IMR-90 (cell line): ENCODE results near the gene PAPPA. TPM values are rescaled to one million over a fixed set of nuclear protein-coding genes. Genes with fewer than 3 reads are reported as not detected.

Source experiments
- ATAC-seq: fragments of 200-7000 bp; cut with Tn5 transposase; 2 replicates; pipeline ENCODE4 v1.9.1; 2020; ENCODE audit warnings: low read depth, mild to moderate bottlenecking, moderate library complexity
- BruUV-seq: library from RNA; stranded (reverse); fragments of 400-500 nt; replicated peaks from 2 replicates; lab custom pipeline; 2021; lab: Mats Ljungman, UMichigan
- CTCF ChIA-PET: fragments of 300-600 bp; formaldehyde crosslinking; extraction: SDS; loops from one replicate; lab custom pipeline; 2021; ENCODE audit warnings: antibody characterized with exemption; lab: Yijun Ruan, JAX
- POLR2A ChIA-PET: fragments of 300-600 bp; sonication (Branson Sonifier 250); formaldehyde crosslinking; loops from one replicate; lab custom pipeline; 2022; ENCODE audit warnings: antibody characterized with exemption; ENCODE audit not compliant: unreplicated experiment; lab: Charles Lee
- DNase-seq: peaks from one replicate; pipeline ENCODE4 v3.0.0; 2013
- H2AFZ ChIP-seq: replicated peaks from 2 replicates; pipeline ENCODE3; 2013; ENCODE audit warnings: low read length, mild to moderate bottlenecking; ENCODE audit not compliant: poor library complexity
- H2AK5ac ChIP-seq: 2 replicates; pipeline ENCODE4 v1.6.1; 2013; ENCODE audit warnings: low read depth, low read length, inconsistent platforms
- H2AK9ac ChIP-seq: replicated peaks from 2 replicates; pipeline ENCODE3; 2013; ENCODE audit warnings: mild to moderate bottlenecking, low read depth, low read length, moderate library complexity; ENCODE audit not compliant: poor library complexity
- H2BK120ac ChIP-seq: 2 replicates; pipeline ENCODE4 v1.6.1; 2013; ENCODE audit warnings: low read depth, low read length, inconsistent platforms
- H2BK15ac ChIP-seq: 3 replicates; pipeline ENCODE4 v1.6.1; 2013; ENCODE audit warnings: low read depth, low read length, inconsistent platforms
- H2BK20ac ChIP-seq: 2 replicates; pipeline ENCODE4 v1.6.1; 2013; ENCODE audit warnings: low read depth, mild to moderate bottlenecking, inconsistent platforms, low read length, moderate library complexity
- H2BK5ac ChIP-seq: 2 replicates; pipeline ENCODE4 v1.6.1; 2013; ENCODE audit warnings: mild to moderate bottlenecking, low read depth, low read length, inconsistent platforms; ENCODE audit not compliant: poor library complexity, severe bottlenecking
- H3K14ac ChIP-seq: replicated peaks from 2 replicates; pipeline ENCODE4 v1.6.1; 2013; ENCODE audit warnings: low read depth, low read length, inconsistent platforms
- H3K18ac ChIP-seq: 2 replicates; pipeline ENCODE4 v1.6.1; 2013; ENCODE audit warnings: low read depth, low read length, control low read depth
- H3K23ac ChIP-seq: 2 replicates; pipeline ENCODE4 v1.6.1; 2013; ENCODE audit warnings: low read depth, low read length, inconsistent platforms
- H3K27ac ChIP-seq: 2 replicates; pipeline ENCODE4 v1.5.1; 2013; ENCODE audit warnings: mild to moderate bottlenecking, control low read depth, low read length; ENCODE audit not compliant: insufficient read depth
- H3K27me3 ChIP-seq: 2 replicates; pipeline ENCODE4 v1.6.1; 2013; ENCODE audit warnings: low read length; ENCODE audit not compliant: control insufficient read depth, insufficient read depth
- H3K36me3 ChIP-seq: 2 replicates; pipeline ENCODE4 v1.6.1; 2013; ENCODE audit warnings: low read length, mixed read lengths; ENCODE audit not compliant: control insufficient read depth, insufficient read depth
- H3K4ac ChIP-seq: 2 replicates; pipeline ENCODE4 v1.6.1; 2013; ENCODE audit warnings: low read depth, low read length, inconsistent platforms
- H3K4me1 ChIP-seq: 2 replicates; pipeline ENCODE4 v1.6.1; 2013; ENCODE audit warnings: low read length, mixed read lengths; ENCODE audit not compliant: control insufficient read depth, insufficient read depth
- H3K4me2 ChIP-seq: 2 replicates; pipeline ENCODE4 v1.6.1; 2013; ENCODE audit warnings: low read depth, mild to moderate bottlenecking, control low read depth, low read length, moderate library complexity
- H3K4me3 ChIP-seq: 2 replicates; pipeline ENCODE4 v1.5.1; 2013; ENCODE audit warnings: low read depth, mild to moderate bottlenecking, control low read depth, low read length, moderate library complexity; ENCODE audit not compliant: insufficient read depth
- H3K56ac ChIP-seq: 2 replicates; pipeline ENCODE4 v1.6.1; 2013; ENCODE audit warnings: low read length, inconsistent platforms; ENCODE audit not compliant: insufficient read depth; ENCODE audit errors: extremely low read depth
- H3K79me1 ChIP-seq, 2 experiments: 2 replicates each; pipeline ENCODE4 v1.6.1; 2013; ENCODE audit warnings: low read length in 2 of 2, inconsistent platforms in 1 of 2, low read depth in 1 of 2
- H3K9ac ChIP-seq: 2 replicates; pipeline ENCODE4 v1.6.1; 2013; ENCODE audit warnings: low read depth, low read length, control low read depth
- H3K9me1 ChIP-seq: 2 replicates; pipeline ENCODE4 v1.6.1; 2013; ENCODE audit warnings: low read length, inconsistent platforms; ENCODE audit not compliant: insufficient read depth
- H3K9me3 ChIP-seq: 2 replicates; pipeline ENCODE4 v1.6.1; 2013; ENCODE audit warnings: low read length; ENCODE audit not compliant: control insufficient read depth, insufficient read depth
- H4K20me1 ChIP-seq: 2 replicates; pipeline ENCODE4 v1.6.1; 2013; ENCODE audit warnings: low read length, inconsistent platforms; ENCODE audit not compliant: insufficient read depth
- H4K5ac ChIP-seq: 2 replicates; pipeline ENCODE4 v1.6.1; 2013; ENCODE audit warnings: mild to moderate bottlenecking, low read depth, low read length, control low read depth
- H4K8ac ChIP-seq, 2 experiments: 2 replicates each; pipeline ENCODE4 v1.6.1; 2013; ENCODE audit warnings: low read depth in 2 of 2, low read length in 2 of 2, control low read depth in 1 of 2, inconsistent platforms in 1 of 2
- H4K91ac ChIP-seq: 2 replicates; pipeline ENCODE4 v1.6.1; 2013; ENCODE audit warnings: low read depth, low read length, inconsistent platforms; ENCODE audit not compliant: insufficient read depth
- CEBPB ChIP-seq: IDR thresholded peaks from 2 replicates; pipeline ENCODE4 v1.6.1; 2012; ENCODE audit warnings: low read depth, low read length, improper control_type of control experiment
- CHD1 ChIP-seq: IDR thresholded peaks from 2 replicates; pipeline ENCODE4 v1.6.1; 2012; ENCODE audit warnings: low read depth, low read length, improper control_type of control experiment
- POLR2A ChIP-seq: IDR thresholded peaks from 2 replicates; pipeline ENCODE4 v1.6.1; 2012; ENCODE audit warnings: mild to moderate bottlenecking, low read depth, low read length
- RCOR1 ChIP-seq: IDR thresholded peaks from 2 replicates; pipeline ENCODE4 v1.6.1; 2012; ENCODE audit warnings: mild to moderate bottlenecking, low read length, improper control_type of control experiment; ENCODE audit not compliant: insufficient replicate concordance
- RFX5 ChIP-seq: IDR thresholded peaks from 2 replicates; pipeline ENCODE4 v1.8.0; 2012; ENCODE audit warnings: low read depth, mild to moderate bottlenecking, low read length, moderate library complexity
- WGBS, 2 experiments: methylation state at CpG; one replicate each; pipeline versions ENCODE4 v1.1.5 to v1.1.7; 2013; ENCODE audit warnings: missing lambda C conversion rate in 2 of 2; ENCODE audit not compliant: insufficient read length in 1 of 2; ENCODE audit errors: extremely low coverage in 2 of 2; 5-methylcytosine and 5-hydroxymethylcytosine counted together
- dilution Hi-C: fragments of 300-500 bp; cut with HindIII; formaldehyde crosslinking; loops from one replicate; pipeline ENCODE4 v1.14.3; 2018; ENCODE audit warnings: low sequenced_read_pairs; ENCODE audit not compliant: unreplicated experiment
- in situ Hi-C: fragments of 300-500 bp; cut with MboI; formaldehyde crosslinking; loops from 3 replicates; pipeline ENCODE4 v1.14.3; 2019; ENCODE audit warnings: low sequenced_read_pairs, inconsistent platforms, mixed read lengths
- intact Hi-C: fragments of 100-400 bp; cut with micrococcal nuclease; formaldehyde crosslinking; loops from 2 replicates; pipeline ENCODE4 v1.10.0; 2022
- polyA plus RNA-seq, 3 experiments: library from polyadenylated mRNA; depleted of rRNA; stranded (reverse); fragments of >200 nt; gene quantifications; 2 replicates each; pipeline ENCODE4 v1.2.3, GENCODE V29; 2012; ENCODE audit warnings: low replicate concordance in 1 of 3
- total RNA-seq: library from RNA; depleted of rRNA; stranded (reverse); fragments of >200 nt; gene quantifications from 2 replicates; pipeline ENCODE4 v1.2.3, GENCODE V29; 2012
- TF ChIP-seq, protein P1 (sequence below): fragments of 150-350 bp; IDR thresholded peaks from 2 replicates; pipeline ENCODE4 v1.6.1; 2016; ENCODE audit warnings: low read depth, mild to moderate bottlenecking, low read length, moderate library complexity, borderline replicate concordance

Gene PAPPA
- total and polyA plus RNA-seq, 2 of the 4 experiments (the other 2 are of a cell fraction), result 8.3 to 12.4 TPM

DNA sequence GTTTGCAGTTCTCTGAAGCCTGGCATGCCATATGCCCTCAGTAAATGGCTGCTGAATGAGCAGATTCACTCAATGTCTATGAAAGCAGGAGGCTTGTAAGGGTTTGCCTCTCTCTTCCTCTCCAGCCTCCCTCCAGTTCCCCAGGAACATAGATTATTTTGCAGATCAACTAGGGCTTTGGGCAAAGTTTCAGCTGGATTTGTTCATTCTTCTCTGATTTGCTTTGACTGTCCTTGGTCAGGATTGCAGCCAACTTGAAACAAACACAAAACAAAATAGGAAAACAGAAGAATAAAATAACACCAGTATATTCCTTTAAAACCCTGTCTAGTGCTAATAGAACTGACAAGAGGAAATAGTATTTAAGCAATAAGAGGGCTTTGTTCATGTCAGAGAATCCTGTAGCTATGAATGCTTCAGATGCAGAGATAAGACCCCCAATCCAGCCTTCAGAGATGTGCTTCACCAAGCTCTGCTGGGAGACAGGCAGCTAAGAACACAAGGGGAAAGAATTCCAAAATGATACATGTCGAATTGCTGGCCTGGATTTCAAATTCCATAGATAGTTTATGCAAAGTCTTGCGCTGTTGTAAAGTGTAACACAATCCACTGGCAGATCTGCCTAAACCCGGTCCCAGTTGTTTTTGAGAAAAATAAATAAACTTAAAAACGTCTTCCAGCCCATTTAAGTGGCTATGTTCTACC is 174.3 kb downstream of the PAPPA start:
- Histone ChIP-seq H3K4me3 (no peak overlapping the region), H3K18ac (peak overlapping the region; percentile 56), H3K36me3 (peaks cover 33% of the 10 kb centered on the region), H3K56ac (no peak overlapping the region; the same call in 1 of the 2 replicates), H2AK9ac (no peak overlapping the region), H2AK5ac (no peak overlapping the region), H4K8ac (0 out of 4 replicates have a peak overlapping the region, but pooled peaks of 1 of the 2 experiments have one; percentile 2), H3K4me1 (peaks cover 11% of the 10 kb centered on the region), H4K5ac (0 out of 2 replicates have a peak overlapping the region, but pooled peaks have one; percentile 21), H3K9me1 (peaks cover 9% of the 10 kb centered on the region), H2AFZ (no peak overlapping the region), H3K27me3 (no peaks in the 10 kb centered on the region), H3K4ac (peak overlapping the region; percentile 6), H2BK120ac (peak overlapping the region; percentile 54; the same call in 1 of the 2 replicates), H3K9ac (peak overlapping the region; percentile 18; the same call in 1 of the 2 replicates), H3K4me2 (peak overlapping the region; percentile 46), H2BK20ac (peak overlapping the region; percentile 35; the same call in 1 of the 2 replicates), H4K91ac (no peak overlapping the region), H3K23ac (peak overlapping the region; percentile 8; the same call in 1 of the 2 replicates), H3K79me1 (peaks cover 0 to 6% of the 10 kb centered on the region in 2 experiments; a peak in 1 of 4 replicates), H2BK5ac (peak overlapping the region; percentile 23), H4K20me1 (peaks cover 12% of the 10 kb centered on the region; the same call in 1 of the 2 replicates), H3K14ac (peak overlapping the region; percentile 10), H3K9me3 (no peaks in the 10 kb centered on the region), H2BK15ac (no peak overlapping the region), H3K27ac (peak overlapping the region; percentile 82; the same call in 1 of the 2 replicates)
- intact Hi-C loops, result loop anchor here (5.0 kb wide), 1 partner anchor 96 kb away; no protein-coding TSS in a partner anchor
- WGBS, 2 experiments, result no CpG with 5 or more reads among the region's 4 CpGs
- no TSS peak for BruUV-seq
- peak; percentile 69 for DNase-seq
- in situ Hi-C loops, result no loop called here
- ChIA-PET POLR2A (no interaction called here), CTCF (interaction anchor here (0.9 kb wide), 1 partner anchor 736 kb away, joined by 3 read pairs; no protein-coding TSS in a partner anchor)
- dilution Hi-C loops, result no loop called here
- TF ChIP-seq, protein P1, sequence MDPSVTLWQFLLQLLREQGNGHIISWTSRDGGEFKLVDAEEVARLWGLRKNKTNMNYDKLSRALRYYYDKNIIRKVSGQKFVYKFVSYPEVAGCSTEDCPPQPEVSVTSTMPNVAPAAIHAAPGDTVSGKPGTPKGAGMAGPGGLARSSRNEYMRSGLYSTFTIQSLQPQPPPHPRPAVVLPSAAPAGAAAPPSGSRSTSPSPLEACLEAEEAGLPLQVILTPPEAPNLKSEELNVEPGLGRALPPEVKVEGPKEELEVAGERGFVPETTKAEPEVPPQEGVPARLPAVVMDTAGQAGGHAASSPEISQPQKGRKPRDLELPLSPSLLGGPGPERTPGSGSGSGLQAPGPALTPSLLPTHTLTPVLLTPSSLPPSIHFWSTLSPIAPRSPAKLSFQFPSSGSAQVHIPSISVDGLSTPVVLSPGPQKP, result no peak
- TF ChIP-seq CEBPB, result no peak
- TF ChIP-seq RCOR1, result no peak
- no peak for TF ChIP-seq POLR2A
- no peak for TF ChIP-seq RFX5
- TF ChIP-seq CHD1, result no peak
- peak; percentile 81 for ATAC-seq
